IPS-NIHi7 (cell line): ENCODE results near the gene ZNF552.
"Not testable (repeated sequence)": the region's sequence is repeated elsewhere in the genome, so short reads cannot be mapped to it uniquely, and the experiment has no call there.

Experiments used
- DNase-seq: peaks from one replicate; pipeline ENCODE4 v3.0.0; 2012; ENCODE audit warnings: mixed read lengths; ENCODE audit errors: extremely low spot score

ZNF552 gene

DNA sequence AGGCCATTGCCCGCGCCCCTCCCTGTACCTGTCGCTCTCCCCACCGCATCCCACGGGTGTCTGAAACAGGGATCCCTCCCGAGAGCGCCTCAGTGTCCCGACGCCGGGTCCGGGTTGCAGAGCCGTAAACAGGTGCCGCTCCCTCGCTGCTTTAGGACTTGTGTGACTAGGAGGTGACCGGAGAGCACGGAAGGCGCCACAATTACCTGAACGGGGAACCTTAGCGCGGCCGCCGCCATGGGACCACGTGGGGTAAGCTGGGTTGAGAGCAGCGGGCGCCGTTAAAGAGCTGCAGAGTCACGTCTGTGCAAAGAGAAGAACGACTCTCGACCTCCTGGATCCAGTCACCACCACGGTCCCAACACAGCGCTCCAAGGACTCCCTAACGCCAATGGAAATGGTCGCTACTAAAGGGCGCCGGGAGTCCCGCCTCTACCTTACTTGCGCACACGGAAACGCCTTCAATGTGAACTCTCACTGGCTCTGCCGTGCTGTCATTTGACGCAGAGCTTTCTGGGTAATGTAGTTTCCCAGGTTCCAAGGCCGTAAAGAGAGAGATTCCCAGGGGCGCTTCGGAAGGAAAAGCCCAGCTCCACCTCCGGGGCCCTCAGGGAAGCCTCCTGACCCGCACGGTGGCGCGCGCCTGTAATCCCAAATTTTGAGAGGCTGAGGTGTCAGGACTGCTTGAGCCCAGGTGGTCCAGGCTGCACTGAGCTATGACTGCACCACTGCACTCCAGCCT lies at the start of gene ZNF552:
TSS of gene ZNF552 (minus strand) at position 409 of the 742 bp plus-strand sequence. CDS start at position 239, 170 bp downstream.
- peak; percentile 76 for DNase-seq

DNA sequence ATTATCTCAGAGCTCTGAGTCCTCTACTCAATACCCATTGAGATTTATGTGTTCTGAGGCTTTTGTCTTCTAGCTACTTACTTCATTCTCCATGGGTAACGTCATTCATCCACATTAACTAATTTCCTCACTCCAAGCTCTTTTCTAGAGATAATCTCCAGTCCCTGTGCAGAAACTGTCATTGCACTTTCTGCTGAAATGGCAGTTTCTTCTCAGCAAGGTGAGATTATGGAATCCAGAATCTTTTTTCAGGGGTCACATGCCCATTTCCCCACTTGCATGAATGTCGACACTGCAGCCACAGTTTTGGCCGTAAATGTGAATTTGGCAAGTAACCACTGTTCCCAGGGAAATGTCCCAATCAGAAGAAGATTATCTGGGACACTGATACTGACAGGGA lies 47.6 kb upstream of the ZNF552 start:
- not testable (repeated sequence) for DNase-seq

DNA sequence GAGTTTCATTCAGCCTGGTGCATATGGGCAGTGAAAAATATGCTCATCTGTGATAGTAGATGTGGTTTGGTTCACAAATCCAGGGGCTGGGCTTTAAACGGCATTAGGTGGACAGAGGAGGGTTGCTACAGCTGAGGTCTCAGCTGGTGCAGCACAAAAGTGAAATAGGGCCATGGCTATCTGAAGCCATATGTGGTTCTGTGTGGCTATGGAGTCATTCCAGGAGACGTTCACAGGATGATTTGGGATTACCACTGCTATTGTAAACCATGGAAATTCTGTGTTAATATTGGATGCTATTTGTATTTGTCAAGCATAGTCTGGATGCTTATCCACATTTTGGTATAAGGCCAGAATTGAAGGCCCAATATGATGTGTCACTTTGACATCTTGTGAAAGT lies 39.4 kb upstream of the ZNF552 start:
- not testable (repeated sequence) for DNase-seq

DNA sequence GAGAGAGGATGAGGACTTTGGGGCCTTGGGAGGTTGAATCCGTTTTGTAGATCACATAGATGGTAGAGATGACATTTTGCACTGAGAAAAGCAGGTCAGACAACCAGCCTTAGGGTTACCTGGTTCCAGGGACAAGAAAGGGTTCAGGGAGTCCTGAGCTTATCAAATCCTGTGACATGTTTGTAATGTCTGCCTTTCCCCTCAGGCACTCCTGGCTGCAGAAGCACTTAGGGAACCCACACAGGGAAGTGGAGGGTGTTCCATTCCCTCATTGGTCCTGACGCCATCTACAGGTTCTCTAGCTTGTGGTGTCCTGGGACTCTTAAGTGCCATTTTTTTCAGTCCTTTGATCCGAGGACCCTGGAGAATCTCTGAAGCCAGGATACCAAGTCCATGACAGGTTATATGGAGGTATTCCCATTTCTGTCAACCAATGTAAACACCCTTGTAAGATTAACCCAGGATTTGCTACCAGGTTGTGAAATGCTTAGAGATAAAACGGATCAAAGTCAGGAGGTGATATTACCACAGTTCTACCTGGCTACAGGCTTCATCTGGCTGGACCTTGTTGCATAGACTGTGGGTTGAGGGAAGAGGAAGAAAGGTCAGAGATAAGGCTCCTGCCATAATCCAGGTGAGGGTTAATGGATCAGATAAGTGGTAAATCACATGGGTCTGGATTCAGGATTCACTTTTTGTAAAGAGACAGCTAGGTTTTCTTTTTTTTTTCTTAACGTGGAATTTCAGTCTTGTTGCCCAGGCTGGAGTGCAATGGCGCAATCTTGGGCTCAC lies 37.3 kb upstream of the ZNF552 start:
- not testable (repeated sequence) for DNase-seq

DNA sequence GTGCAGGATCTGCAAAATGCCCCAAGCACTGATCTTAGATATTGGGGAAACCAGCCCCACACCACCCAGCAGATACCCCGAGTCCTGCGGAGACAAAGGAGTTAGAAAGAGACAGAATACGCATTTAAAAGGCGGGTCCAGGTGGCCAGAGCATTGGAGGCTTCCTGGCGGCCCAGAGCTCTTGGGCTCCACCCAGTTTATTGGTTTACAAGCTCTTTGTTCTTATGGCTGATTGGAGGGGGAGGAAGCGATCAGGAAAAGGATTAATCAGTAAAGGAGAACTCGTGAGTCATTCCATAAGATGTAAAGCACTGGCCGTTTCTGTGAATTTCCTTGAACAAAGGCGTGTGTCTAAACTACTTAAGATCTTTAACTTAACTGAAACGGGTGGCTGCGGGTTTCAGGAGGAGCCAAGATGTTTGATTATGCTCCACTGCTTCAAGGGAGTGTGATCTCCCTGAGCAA lies 35.9 kb upstream of the ZNF552 start:
- peak; percentile 32 for DNase-seq

DNA sequence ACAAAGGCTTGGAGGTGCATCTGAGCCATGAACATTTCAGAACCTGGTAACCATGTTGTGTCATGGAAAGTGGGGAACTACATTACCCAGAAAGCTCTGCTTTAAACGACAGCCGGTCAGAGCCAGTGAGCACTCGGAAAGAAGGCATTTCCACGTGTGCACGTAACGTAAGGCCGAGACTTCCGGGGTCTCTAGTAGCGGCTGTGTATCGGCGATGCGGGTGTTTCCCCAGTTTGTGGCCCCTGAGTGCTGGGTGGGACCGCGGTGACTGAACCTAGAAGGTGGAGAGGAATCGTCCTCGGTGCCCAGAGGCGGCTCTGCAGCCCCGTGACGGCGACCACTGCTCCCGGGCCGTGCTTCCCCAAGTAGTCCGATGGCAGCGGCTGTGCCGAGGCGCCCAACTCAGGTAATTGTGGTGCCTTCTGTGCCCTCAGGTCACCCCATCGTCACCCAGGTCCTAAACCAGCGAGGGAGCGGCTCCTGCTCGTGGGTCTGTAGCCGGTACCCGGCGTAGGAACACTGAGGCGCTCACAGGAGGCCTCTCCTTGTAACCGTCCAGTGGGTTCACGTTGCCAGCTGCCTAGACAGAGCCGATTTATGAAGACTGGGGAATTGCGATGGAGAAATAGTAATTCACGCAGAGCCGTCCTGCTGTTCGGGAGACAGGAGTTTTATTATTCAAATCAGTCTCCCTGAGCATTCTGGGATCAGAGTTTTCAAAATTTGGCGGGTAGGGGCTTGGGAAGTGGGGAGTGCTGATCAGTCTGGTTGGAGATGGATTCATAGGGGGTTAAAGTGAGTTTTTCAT lies 35.2 kb upstream of the ZNF552 start, which contains the start of gene ZNF587:
TSS of gene ZNF587 (plus strand) at position 194 of the 808 bp plus-strand sequence. CDS start at position 374, 180 bp downstream.
- DNase-seq, result peak; percentile 67

DNA sequence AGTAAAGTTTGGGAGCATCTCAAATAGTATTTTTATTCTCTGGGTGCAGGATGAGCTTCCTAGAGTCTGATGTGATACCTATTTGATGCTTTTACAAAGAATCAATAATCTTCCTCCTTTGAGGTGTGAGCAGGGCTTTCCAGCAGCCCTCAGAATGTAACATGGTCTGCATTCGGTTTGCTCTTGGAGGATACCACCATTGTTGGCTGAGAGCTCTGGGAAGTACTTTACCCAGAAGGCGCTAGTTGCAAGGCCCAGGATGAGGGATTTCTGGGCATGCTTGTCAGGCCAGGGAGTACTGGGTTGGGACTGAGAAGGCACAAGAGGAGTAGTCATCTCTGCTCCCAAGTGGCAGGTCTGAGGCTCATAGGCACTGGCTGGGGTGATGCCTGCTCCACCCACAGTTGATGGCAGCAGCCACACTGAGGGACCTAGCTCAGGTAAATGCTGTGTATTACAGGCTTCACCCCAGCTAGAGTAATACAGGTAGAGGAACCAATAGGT lies 34.5 kb upstream of the ZNF552 start:
- DNase-seq, result not testable (repeated sequence)

DNA sequence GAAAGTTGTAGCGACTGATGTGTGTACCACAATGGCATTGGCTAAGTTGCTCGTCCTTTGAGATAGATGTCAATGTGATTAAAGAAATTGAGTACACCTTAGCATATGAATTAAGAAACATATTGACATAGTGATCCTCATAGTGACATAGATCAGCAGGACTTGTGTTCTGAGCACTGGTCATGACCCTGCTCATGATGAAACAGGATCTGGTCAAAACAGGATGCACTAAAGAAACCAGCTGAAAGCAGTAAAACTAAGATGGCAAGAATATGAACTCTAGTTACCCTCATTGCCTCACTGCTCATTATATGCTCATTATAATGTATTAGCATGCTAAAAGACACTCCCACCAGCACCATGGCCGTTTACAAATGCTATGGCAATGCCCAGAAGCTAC lies 32.5 kb upstream of the ZNF552 start:
- not testable (repeated sequence) for DNase-seq

DNA sequence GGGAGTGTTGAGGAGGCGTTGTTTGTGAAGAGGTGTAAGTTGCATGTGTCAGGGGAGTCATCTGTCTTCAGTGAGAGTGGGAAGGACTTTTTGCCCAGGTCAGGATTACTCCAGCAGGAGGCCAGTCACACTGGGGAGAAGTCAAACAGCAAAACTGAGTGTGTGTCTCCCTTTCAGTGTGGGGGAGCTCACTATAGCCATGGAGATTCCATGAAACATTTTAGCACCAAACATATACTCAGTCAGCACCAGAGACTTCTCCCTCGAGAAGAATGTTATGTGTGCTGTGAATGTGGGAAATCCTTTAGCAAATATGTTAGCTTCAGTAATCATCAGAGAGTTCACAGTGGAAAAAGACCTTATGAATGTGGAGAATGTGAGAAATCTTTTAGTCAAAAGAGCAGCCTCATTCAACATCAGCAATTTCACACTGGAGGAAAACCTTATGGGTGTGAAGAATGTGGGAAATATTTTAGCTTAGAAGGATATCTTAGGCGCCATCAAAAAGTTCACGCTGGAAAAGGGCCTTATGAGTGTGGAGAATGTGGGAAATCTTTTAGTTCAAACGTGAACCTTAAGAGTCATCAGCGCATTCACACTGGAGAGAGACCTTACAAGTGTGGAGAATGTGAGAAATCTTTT lies 26.5 kb upstream of the ZNF552 start:
- no peak for DNase-seq

DNA sequence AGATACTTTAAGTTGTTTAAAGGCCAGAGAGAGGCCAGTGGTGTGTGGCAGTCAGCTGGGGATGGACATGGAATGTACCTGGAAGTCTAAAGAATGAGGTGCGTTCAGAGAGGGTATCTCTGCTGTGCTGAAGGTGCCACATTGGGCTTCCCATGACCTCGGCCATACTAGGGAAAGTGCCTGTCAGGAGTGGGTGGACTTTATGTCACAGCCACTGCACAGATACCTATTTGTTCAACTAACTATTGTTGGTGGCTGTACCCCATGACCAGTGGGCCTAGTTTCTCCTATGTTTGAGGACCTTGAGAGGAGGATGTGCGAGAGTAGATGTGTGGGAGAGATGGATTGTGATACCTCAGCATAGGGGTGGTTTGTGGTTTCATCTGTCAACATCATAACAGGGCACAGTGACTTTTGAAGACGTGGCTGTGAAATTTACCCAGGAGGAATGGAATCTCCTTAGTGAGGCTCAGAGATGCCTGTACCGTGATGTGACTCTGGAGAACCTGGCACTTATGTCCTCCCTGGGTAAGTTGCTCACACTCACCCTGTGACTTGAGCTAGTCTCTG lies 24.0 kb upstream of the ZNF552 start:
- DNase-seq, result not testable (repeated sequence)

DNA sequence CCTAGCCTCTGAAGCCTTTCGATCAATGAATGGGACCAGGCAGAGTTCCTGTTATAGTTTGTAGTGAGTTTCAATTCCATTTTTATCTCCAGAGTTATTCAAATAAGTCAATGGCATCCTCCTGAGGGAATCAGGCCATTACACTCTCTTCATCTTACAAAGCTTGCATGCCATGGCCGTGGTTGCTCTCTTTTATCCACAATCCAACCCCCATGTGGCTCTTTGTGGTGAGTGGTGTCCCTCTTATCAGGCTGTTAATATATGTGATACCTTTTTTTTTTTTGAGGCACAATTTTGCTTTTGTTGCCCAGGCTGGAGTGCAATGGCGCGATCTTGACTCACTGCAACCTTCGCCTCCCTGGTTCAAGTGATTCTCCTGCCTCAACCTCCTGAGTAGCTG lies 22.3 kb upstream of the ZNF552 start:
- DNase-seq, result not testable (repeated sequence)

DNA sequence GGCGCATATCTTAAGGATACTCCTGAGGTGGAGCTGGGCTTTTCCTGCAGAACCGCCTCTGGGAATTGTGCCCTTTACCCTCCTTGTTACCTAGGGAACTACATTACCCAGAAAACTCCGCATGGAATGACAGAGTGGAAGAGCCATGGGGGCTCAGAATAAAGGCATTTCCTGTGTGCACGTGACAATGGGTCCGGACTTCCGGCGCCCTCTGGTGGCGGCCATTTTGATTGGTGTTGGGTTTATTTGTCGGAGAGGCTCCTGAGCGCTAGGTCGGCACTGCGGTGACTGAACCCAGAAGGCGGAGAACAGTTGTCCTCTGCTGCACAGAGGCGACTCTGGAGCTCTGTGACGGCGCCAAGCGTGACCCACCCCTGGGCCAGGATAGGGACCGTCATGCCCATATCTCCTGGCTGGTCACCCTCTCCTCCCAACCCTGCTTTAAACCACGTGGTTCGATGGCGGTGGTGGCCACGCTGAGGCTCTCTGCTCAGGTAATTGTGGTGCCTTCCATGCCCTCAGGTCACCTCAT lies 15.4 kb upstream of the ZNF552 start, which contains the start of gene ZNF587B:
TSS of gene ZNF587B (plus strand) at position 229 of the 532 bp plus-strand sequence. CDS start at position 459, 230 bp downstream.
- peak; percentile 84 for DNase-seq

DNA sequence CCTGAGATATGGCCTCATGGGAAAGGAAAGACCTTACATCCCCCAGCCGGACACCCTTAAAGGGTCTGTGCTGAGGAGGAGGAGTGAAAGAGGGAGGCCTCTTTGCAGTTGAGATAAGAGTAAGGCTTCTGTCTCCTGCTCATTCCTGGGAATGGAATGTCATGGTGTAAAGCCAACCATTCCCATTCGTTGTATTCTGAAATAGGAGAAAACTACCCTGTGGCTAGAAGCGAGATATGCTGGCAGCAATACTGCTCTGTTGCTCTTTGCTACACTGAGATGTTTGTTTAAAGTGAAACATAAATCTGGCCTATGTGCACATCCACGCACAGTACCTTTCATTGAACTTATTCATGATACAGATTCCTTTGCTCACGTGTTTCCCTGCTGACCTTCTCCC lies 14.6 kb upstream of the ZNF552 start:
- DNase-seq, result no peak

DNA sequence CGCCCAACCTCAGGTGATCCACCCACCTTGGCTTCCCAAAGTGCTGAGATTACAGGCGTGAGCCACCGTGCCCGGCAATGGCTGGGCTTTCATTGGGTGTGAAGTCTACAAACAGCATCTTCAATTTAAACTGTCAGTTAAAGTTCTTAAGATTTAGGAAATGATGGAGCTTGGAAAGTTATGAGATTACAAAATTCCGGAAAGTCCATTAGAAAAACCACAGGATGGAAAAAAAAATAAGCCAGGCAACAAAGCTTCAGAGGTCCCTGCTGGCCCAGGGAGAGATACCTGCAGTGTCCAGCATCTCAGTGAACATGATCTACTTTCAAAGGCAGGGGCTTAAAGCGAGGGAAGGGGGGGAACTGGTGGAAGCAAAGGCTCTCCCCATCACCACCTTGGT lies 10.8 kb upstream of the ZNF552 start:
- no peak for DNase-seq

DNA sequence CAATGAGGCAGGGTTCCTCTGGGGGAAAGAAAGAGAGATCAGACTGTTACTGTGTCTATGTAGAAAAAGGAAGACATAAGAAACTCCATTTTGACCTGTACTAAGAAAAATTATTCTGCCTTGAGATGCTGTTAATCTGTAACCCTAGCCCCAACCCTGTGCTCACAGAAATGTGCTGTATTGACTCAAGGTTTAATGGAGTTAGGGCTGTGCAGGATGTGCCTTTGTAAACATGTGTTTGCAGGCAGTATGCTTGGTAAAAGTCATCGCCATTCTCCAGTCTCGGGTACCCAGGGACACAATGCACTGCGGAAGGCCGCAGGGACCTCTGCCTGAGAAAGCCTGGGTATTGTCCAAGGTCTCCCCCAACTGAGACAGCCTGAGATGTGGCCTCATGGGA lies 8.9 kb upstream of the ZNF552 start:
- DNase-seq, result not testable (repeated sequence)

DNA sequence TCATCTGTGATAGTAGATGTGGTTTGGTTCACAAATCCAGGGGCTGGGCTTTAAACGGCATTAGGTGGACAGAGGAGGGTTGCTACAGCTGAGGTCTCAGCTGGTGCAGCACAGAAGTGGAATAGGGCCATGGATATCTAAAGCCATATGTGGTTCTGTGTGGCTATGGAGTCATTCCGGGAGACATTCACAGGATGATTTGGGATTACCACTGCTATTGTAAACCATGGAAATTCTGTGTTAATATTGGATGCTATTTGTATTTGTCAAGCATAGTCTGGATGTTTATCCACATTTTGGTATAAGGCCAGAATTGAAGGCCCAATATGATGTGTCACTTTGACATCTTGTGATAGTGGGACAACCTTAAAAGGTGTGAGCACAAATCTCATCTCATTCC lies 8.4 kb upstream of the ZNF552 start:
- not testable (repeated sequence) for DNase-seq

DNA sequence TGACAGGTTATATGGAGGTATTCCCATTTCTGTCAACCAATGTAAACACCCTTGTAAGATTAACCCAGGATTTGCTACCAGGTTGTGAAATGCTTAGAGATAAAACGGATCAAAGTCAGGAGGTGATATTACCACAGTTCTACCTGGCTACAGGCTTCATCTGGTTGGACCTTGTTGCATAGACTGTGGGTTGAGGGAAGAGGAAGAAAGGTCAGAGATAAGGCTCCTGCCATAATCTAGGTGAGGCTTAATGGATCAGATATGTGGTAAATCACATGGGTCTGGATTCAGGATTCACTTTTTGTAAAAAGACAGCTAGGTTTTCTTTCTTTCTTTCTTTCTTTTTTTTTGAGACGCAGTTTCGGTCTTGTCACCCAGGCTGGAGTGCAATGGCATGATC lies 6.8 kb upstream of the ZNF552 start:
- DNase-seq, result not testable (repeated sequence)

DNA sequence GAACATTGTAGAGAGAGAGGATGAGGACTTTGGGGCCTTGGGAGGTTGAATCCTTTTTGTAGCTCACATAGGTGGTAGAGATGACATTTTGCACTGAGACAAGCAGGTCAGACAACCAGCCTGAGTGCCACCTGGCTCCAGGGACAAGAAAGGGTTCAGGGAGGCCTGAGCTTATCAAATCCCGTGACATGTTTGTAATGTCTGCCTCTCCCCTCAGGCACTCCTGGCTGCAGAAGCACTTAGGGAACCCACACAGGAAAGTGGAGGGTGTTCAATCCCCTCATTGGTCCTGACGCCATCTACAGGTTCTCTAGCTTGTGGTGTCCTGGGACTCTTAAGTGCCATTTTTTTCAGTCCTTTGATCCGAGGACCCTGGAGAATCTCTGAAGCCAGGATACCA lies 6.4 kb upstream of the ZNF552 start:
- not testable (repeated sequence) for DNase-seq

DNA sequence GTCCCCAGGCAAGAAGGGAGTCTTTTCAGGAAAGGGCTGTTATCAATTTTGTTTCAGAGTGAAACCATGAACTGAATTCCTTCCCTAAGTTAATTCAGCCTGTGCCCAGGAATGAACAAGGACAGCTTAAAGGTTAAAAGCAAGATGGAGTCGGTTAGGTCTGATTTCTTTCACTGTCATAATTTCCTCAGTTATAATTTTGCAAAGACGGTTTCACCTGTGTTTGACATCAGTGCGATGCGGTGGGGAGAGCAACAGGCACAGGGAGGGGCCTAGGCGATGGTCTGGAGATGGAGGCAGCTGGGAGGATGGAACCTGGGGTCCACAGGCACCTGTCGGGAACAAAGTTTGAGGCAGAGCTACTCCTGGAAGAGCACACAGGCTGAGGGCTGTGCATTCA lies 5.9 kb upstream of the ZNF552 start:
- DNase-seq, result no peak

DNA sequence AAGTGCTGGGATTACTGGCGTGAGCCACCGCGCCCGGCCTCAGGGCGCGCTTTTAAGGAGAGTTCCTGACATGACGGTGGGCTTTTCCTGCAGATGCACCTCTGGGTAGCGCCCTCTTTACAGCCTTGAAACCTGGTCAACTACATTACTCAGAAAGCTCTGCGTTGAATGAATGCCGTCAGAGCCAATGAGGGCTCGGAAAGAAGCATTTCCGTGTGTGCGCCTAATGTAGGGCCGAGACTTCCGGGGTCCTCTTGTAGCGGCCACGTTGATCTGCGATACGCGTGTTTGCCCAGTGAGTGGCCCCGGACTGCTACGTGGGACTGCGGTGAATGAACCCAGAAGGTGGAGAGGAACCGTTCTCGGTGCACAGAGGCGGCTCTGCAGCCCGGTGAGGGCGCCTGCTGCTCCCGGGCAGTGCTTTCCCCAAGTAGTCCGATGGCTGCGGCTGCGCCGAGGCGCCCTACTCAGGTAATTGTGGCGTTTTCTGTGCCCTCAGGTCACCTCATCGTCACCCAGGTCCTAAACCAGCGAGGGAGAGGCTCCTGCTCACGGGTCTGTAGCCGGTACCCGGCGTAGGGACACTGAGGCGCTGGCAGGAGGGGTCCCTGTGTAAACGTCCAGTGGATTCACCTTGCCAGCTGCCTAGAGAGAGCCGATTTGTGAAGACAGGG lies 4.9 kb upstream of the ZNF552 start:
- peak; percentile 84 for DNase-seq
